ENCODE data around the gene PPP6R1. TPM values are rescaled to one million over a fixed set of nuclear protein-coding genes. Genes with fewer than 3 reads are reported as not detected.

Gene PPP6R1
- total and polyA plus RNA-seq, 2 of the 13 experiments (the other 11 are each of a cell fraction or from before 2014, with no cell fraction given) = 25.8 to 54.0 TPM

DNA sequence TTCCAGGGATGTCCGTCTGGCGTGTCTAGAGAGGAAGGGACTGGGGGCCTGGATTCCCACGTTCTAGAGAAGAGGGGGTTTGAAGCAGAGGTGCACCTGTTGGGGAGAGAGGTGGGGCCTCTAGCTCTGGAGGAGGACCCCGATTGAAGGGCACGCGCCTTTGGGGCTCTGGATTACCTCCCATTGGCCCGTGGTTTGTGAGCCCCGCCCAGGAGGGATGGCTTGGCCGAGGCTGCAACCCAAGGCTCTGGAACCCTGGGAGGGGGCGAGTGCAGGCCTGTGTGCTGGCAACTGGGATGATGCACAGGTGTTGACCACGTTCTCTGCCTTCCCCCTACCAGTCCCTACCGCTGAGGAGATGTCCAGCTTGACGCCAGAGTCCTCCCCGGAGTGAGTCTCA lies 46.2 kb upstream of the PPP6R1 start:
- Histone ChIP-seq H4K20me1 (ENCODE audit: insufficient read depth, low read length) (no peaks in the 10 kb centered on the region), H3K79me2 (ENCODE audit: insufficient read depth, low read length) (no peaks in the 10 kb centered on the region), H3K27me3 (ENCODE audit: control insufficient read depth in 1 of 2, insufficient read depth in 2 of 2, low read length in 2 of 2) (peaks cover 0 to 10% of the 10 kb centered on the region in 2 experiments; a peak in 2 of 5 replicates), H2AFZ (ENCODE audit: low read length) (no peak overlapping the region), H3K36me3 (replicated peaks in 1 of 2; ENCODE audit: control insufficient read depth in 1 of 2, insufficient read depth in 2 of 2, low read length in 2 of 2) (no peaks in the 10 kb centered on the region), H3K4me1 (ENCODE audit: insufficient read depth, low read length) (peaks cover 23% of the 10 kb centered on the region), H3K4me2 (ENCODE audit: low read depth, low read length) (no peak overlapping the region), H3K4me3 (replicated peaks in 1 of 3; ENCODE audit: insufficient read depth in 1 of 3, low read depth in 2 of 3, low read length in 3 of 3) (no peak overlapping the region), H3K9me3 (ENCODE audit: low read length) (no peaks in the 10 kb centered on the region), H3K9ac (ENCODE audit: insufficient read depth, low read depth, low read length) (no peak overlapping the region), H3K27ac (ENCODE audit: extremely low read length, insufficient read depth, low read length) (no peak overlapping the region)
- in situ Hi-C loops (cut with HindIII; ENCODE audit: extremely low pct_ligation_motif_present, low pct_unique_long_range_greater_than_20kb) = loop anchor here (5.0 kb wide), 1 partner anchor 112 kb away; no protein-coding TSS in a partner anchor
- intact Hi-C loops (cut with micrococcal nuclease; ENCODE audit: unreplicated experiment) = no loop called here
- BruUV-seq (replicated peaks) = no TSS peak
- 61% methylated on average over 10 of the region's 14 CpGs for WGBS (ENCODE audit: low lambda C conversion rate)
- no peak for FAIRE-seq
- DNase-seq (ENCODE audit: low spot score) = no peak
- ChIA-PET POLR2A (no interaction called here), CTCF (ENCODE audit: low intra/inter-chr PET ratio, low total read pairs) (no interaction called here)
- TF ChIP-seq TBL1XR1 (IDR thresholded peaks at IDR 0.05; ENCODE audit: borderline replicate concordance, low read length, partially characterized antibody) = no peak
- no peak for TF ChIP-seq IKZF1 (IDR thresholded peaks at IDR 0.05)
- TF ChIP-seq ZBTB1 (CRISPR knock-in tag; IDR thresholded peaks at IDR 0.05; ENCODE audit: borderline replicate concordance) = no peak
- TF ChIP-seq ZNF263 (CRISPR knock-in tag; IDR thresholded peaks at IDR 0.05) = 0 out of 2 replicates have a peak, but pooled peaks have one; percentile 26
- TF ChIP-seq, protein P1, sequence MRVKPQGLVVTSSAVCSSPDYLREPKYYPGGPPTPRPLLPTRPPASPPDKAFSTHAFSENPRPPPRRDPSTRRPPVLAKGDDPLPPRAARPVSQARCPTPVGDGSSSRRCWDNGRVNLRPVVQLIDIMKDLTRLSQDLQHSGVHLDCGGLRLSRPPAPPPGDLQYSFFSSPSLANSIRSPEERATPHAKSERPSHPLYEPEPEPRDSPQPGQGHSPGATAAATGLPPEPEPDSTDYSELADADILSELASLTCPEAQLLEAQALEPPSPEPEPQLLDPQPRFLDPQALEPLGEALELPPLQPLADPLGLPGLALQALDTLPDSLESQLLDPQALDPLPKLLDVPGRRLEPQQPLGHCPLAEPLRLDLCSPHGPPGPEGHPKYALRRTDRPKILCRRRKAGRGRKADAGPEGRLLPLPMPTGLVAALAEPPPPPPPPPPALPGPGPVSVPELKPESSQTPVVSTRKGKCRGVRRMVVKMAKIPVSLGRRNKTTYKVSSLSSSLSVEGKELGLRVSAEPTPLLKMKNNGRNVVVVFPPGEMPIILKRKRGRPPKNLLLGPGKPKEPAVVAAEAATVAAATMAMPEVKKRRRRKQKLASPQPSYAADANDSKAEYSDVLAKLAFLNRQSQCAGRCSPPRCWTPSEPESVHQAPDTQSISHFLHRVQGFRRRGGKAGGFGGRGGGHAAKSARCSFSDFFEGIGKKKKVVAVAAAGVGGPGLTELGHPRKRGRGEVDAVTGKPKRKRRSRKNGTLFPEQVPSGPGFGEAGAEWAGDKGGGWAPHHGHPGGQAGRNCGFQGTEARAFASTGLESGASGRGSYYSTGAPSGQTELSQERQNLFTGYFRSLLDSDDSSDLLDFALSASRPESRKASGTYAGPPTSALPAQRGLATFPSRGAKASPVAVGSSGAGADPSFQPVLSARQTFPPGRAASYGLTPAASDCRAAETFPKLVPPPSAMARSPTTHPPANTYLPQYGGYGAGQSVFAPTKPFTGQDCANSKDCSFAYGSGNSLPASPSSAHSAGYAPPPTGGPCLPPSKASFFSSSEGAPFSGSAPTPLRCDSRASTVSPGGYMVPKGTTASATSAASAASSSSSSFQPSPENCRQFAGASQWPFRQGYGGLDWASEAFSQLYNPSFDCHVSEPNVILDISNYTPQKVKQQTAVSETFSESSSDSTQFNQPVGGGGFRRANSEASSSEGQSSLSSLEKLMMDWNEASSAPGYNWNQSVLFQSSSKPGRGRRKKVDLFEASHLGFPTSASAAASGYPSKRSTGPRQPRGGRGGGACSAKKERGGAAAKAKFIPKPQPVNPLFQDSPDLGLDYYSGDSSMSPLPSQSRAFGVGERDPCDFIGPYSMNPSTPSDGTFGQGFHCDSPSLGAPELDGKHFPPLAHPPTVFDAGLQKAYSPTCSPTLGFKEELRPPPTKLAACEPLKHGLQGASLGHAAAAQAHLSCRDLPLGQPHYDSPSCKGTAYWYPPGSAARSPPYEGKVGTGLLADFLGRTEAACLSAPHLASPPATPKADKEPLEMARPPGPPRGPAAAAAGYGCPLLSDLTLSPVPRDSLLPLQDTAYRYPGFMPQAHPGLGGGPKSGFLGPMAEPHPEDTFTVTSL (CRISPR knock-in tag; IDR thresholded peaks at IDR 0.05; ENCODE audit: borderline replicate concordance) = no peak
- TF ChIP-seq ZNF678 (CRISPR knock-in tag; IDR thresholded peaks at IDR 0.05) = no peak
- ATAC-seq = no peak
